GM12878 (cell line): ENCODE measurements around the gene ASIC2. TPM values are rescaled to one million over a fixed set of nuclear protein-coding genes. Genes with fewer than 3 reads are reported as not detected.

Experiments used
- GABPA ChIP-seq: IDR thresholded peaks from 2 replicates; pipeline ENCODE4 v1.6.1; 2014; ENCODE audit warnings: antibody characterized with exemption, low read depth, mild to moderate bottlenecking, inconsistent platforms
- IKZF2 ChIP-seq, 2 experiments: fragments of 450-650 bp; IDR thresholded peaks; 2 replicates each; pipeline ENCODE4 v1.6.1; 2017; ENCODE audit warnings: mild to moderate bottlenecking in 2 of 2, moderate library complexity in 2 of 2
- SMC3 ChIP-seq: IDR thresholded peaks from 2 replicates; pipeline ENCODE4 v1.6.1; 2011; ENCODE audit warnings: low read length, improper control_type of control experiment, borderline replicate concordance
- polyA plus RNA-seq, 11 experiments: library from polyadenylated mRNA; depleted of rRNA in 4 of 11; unstranded in 6 of 11; stranded (reverse) in 5 of 11; fragments of >200 nt; fragmentation: Nextera tagmentation in 4 of 11; fragmentation: Illumina TruSeq in 1 of 11; extraction: Ambion mirVana in 4 of 11; extraction: Trizol in 1 of 11; gene quantifications; 1 replicate in 1 of 11; 2 replicates in 10 of 11; pipeline versions ENCODE4 v1.2.1 to v1.2.3, GENCODE V29; 2011 to 2016; ENCODE audit warnings: inconsistent platforms in 2 of 11, missing spikeins in 2 of 11, low read depth in 1 of 11
- total RNA-seq, 4 experiments: library from RNA; depleted of rRNA in 3 of 4; stranded (reverse); fragments of >200 nt in 3 of 4; fragmentation: Illumina TruSeq in 1 of 4; extraction: Trizol in 1 of 4; gene quantifications; 2 replicates each; pipeline versions ENCODE4 v1.2.1 to v1.2.3, GENCODE V29; 2013 to 2021
- TF ChIP-seq, protein P1 (sequence below): fragments of 450-650 bp; IDR thresholded peaks from 2 replicates; pipeline ENCODE4 v1.6.1; 2017; ENCODE audit warnings: low read depth, mild to moderate bottlenecking, moderate library complexity
- TF ChIP-seq, protein P2 (sequence below): IDR thresholded peaks from 2 replicates; pipeline ENCODE4 v1.6.1; 2011; ENCODE audit warnings: low read depth, mild to moderate bottlenecking, low read length, moderate library complexity, borderline replicate concordance; ENCODE audit errors: extremely low read depth
- TF ChIP-seq, protein P3 (sequence below): fragments of 450-650 bp; IDR thresholded peaks from 2 replicates; pipeline ENCODE4 v1.6.1; 2017; ENCODE audit warnings: mild to moderate bottlenecking, moderate library complexity

Gene ASIC2
- total and polyA plus RNA-seq, 10 of the 15 experiments (the other 5 are each of a cell fraction or from before 2014, with no cell fraction given), result not detected

GRCh38 chr17:33057564-33057963 lies 235.5 kb downstream of the ASIC2 start (continued):
- TF ChIP-seq, protein P1, sequence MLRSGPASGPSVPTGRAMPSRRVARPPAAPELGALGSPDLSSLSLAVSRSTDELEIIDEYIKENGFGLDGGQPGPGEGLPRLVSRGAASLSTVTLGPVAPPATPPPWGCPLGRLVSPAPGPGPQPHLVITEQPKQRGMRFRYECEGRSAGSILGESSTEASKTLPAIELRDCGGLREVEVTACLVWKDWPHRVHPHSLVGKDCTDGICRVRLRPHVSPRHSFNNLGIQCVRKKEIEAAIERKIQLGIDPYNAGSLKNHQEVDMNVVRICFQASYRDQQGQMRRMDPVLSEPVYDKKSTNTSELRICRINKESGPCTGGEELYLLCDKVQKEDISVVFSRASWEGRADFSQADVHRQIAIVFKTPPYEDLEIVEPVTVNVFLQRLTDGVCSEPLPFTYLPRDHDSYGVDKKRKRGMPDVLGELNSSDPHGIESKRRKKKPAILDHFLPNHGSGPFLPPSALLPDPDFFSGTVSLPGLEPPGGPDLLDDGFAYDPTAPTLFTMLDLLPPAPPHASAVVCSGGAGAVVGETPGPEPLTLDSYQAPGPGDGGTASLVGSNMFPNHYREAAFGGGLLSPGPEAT, result no peak
- TF ChIP-seq IKZF2 (IDR thresholded peaks at IDR 0.05) (no peak), GABPA (no peak), SMC3 (no peak)
- TF ChIP-seq, protein P2, sequence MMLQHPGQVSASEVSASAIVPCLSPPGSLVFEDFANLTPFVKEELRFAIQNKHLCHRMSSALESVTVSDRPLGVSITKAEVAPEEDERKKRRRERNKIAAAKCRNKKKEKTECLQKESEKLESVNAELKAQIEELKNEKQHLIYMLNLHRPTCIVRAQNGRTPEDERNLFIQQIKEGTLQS, result no peak
- TF ChIP-seq, protein P3, sequence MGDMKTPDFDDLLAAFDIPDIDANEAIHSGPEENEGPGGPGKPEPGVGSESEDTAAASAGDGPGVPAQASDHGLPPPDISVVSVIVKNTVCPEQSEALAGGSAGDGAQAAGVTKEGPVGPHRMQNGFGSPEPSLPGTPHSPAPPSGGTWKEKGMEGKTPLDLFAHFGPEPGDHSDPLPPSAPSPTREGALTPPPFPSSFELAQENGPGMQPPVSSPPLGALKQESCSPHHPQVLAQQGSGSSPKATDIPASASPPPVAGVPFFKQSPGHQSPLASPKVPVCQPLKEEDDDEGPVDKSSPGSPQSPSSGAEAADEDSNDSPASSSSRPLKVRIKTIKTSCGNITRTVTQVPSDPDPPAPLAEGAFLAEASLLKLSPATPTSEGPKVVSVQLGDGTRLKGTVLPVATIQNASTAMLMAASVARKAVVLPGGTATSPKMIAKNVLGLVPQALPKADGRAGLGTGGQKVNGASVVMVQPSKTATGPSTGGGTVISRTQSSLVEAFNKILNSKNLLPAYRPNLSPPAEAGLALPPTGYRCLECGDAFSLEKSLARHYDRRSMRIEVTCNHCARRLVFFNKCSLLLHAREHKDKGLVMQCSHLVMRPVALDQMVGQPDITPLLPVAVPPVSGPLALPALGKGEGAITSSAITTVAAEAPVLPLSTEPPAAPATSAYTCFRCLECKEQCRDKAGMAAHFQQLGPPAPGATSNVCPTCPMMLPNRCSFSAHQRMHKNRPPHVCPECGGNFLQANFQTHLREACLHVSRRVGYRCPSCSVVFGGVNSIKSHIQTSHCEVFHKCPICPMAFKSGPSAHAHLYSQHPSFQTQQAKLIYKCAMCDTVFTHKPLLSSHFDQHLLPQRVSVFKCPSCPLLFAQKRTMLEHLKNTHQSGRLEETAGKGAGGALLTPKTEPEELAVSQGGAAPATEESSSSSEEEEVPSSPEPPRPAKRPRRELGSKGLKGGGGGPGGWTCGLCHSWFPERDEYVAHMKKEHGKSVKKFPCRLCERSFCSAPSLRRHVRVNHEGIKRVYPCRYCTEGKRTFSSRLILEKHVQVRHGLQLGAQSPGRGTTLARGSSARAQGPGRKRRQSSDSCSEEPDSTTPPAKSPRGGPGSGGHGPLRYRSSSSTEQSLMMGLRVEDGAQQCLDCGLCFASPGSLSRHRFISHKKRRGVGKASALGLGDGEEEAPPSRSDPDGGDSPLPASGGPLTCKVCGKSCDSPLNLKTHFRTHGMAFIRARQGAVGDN, result no peak
